ENCODE results near the gene KCNJ16. TPM values are rescaled to one million over a fixed set of nuclear protein-coding genes. Genes with fewer than 3 reads are reported as not detected.

KCNJ16 gene
- not detected in 2 replicates for total RNA-seq

DNA sequence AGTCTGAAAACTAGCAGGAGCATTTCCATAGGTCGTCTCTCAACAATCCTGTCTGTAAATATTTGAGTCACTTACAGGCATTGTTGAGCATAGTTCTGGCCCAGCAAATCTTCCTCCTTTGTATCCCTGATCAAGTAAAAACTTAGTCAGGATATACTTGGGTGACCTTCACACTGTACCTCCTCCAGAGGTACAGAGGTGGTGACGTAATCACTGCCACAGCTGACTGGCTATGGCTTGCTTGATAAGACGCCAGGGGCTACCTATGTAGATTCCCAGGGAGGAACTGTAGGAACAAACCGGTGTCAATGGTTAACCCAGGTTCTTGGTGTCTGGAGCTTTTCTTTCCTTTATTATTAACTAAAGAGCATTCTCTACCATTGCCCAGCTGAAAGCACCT, at the start of gene KCNJ16:
KCNJ16 (plus strand) TSS at position 270 of the 400 bp plus-strand sequence. CDS start 56,863 bp downstream, outside the sequence.

DNA sequence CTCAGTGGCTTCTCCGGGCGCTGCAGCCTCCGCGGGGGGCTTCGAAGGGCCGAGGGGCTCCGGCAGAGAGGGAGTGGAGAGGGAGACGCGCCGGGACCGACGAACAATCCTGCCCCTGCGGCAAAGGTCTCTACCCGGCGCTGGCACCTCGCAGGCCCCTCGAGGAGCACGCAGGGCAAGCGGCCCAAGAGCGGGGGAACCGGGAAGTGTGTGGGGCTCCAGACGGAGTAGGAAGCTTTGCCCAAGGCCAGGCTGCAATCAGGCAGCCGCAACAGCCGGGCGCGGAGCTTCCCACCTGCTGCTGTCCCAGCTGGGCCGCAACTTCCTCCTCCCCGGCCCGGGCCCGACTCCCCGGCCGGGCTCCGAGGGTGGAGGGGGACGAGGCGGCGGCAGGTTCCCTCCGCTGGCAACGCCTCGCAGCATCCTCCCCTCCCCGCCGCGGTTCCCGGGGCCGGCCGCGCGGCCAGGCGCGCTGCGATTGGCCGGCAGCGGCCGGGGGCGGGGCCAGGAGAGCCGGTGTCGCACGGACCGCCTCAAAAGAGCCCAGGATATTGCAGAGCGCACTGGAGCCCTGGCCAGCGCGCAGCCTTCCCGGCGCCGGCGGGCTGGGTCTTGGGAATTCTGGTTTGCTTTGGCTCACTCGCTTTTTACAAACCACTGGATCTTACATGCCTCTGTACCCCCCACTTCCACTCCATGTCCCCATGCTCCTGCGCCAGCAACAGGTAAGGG, 94.1 kb downstream of the KCNJ16 start, which contains the start of gene KCNJ2:
KCNJ2 (plus strand) TSS at position 556 of the 732 bp plus-strand sequence. CDS start 5,508 bp downstream, outside the sequence.

Other genes with a start within 250 kb of the KCNJ16 start
- 0.42 and 0.46 TPM in 2 replicates for gene KCNJ2, start 94.3 kb downstream of the KCNJ16 start, total RNA-seq